Stimulated activated naive B cell treated with anti-CD40 and anti-IgM and Interleukin-4, amounts not matched to agents 10 μg/mL and 1 μg/mL and 100 μg/mL, for 72 hours (primary cell): ENCODE measurements around the gene ABHD12.

ENCODE experiments used
- ATAC-seq, 2 donors: fragments of 150-1000 bp; cut with Tn5 transposase; replicated peaks; 2 replicates each; pipeline ENCODE4 v1.10.0; 2021; ENCODE audit warnings: moderate library complexity in 1 of 2
- DNase-seq: peaks from one replicate; pipeline ENCODE4 v3.0.0; 2021
- H3K27ac Mint-ChIP-seq: one replicate; pipeline ENCODE4 v1.8.0; 2022; ENCODE audit warnings: mild to moderate bottlenecking, mixed read lengths
- H3K27me3 Mint-ChIP-seq, 2 donors: one replicate each; pipeline ENCODE4 v1.8.0; 2022; ENCODE audit warnings: mixed read lengths in 2 of 2
- H3K36me3 Mint-ChIP-seq, 2 donors: one replicate each; pipeline ENCODE4 v1.8.0; 2022; ENCODE audit warnings: mixed read lengths in 2 of 2, mild to moderate bottlenecking in 1 of 2
- H3K4me1 Mint-ChIP-seq, 2 donors: one replicate each; pipeline ENCODE4 v1.8.0; 2022; ENCODE audit warnings: mixed read lengths in 2 of 2, mild to moderate bottlenecking in 1 of 2
- H3K4me3 Mint-ChIP-seq, 2 donors: one replicate each; pipeline ENCODE4 v1.8.0; 2022; ENCODE audit warnings: mild to moderate bottlenecking in 2 of 2, mixed read lengths in 2 of 2, moderate library complexity in 1 of 2
- H3K9me3 Mint-ChIP-seq, 2 donors: one replicate each; pipeline ENCODE4 v1.8.0; 2022; ENCODE audit warnings: mixed read lengths in 2 of 2, mild to moderate bottlenecking in 1 of 2

Gene ABHD12

DNA sequence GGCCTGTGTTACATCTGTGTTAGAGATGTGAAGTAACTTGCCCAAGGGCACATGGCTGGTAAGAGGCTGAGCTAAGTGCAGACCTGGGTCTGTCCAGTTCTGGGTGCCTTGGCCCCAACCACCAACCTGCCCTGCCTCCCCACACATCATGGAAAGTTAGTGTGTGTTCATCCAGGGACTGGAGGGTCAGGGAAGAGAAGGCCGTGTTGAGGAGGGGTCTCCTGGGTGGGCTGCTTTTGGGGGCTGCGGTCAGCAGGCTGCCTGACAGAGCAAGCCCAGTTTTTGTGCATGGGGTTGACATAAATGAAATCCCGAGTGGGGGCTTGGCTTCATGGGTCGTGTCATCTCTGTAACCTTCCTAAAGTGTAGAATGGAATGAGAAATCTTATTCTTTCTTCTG, 131.8 kb downstream of the ABHD12 start:
- H3K27me3 Mint-ChIP-seq: no peaks in the 10 kb centered on the region
- ATAC-seq: no peak
- no peak overlapping the region for H3K4me3 Mint-ChIP-seq
- DNase-seq: no peak
- peaks cover 5 to 16% of the 10 kb centered on the region in 2 donors for H3K4me1 Mint-ChIP-seq
- H3K9me3 Mint-ChIP-seq: peaks cover 0 to 2% of the 10 kb centered on the region in 2 donors
- peaks cover 33 to 53% of the 10 kb centered on the region in 2 donors for H3K36me3 Mint-ChIP-seq
- no peak overlapping the region for H3K27ac Mint-ChIP-seq

DNA sequence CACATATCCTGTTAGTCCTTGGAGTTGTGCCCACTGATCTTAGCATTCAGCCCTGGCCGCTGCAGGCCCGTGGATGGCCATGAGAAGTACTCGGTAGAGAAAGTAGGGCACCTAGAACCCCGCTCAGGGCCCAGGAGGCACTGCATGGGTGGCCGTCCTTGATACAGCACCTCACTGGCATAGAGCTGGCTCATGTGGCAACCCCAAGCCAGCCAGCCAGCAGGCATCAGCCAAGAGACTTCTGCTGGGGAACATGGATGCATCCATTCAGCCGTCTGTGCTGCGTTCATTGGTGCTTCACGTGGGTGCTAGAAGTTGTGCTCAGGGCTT, 132.2 kb downstream of the ABHD12 start:
- no peak for DNase-seq
- peaks cover 5 to 16% of the 10 kb centered on the region in 2 donors for H3K4me1 Mint-ChIP-seq

DNA sequence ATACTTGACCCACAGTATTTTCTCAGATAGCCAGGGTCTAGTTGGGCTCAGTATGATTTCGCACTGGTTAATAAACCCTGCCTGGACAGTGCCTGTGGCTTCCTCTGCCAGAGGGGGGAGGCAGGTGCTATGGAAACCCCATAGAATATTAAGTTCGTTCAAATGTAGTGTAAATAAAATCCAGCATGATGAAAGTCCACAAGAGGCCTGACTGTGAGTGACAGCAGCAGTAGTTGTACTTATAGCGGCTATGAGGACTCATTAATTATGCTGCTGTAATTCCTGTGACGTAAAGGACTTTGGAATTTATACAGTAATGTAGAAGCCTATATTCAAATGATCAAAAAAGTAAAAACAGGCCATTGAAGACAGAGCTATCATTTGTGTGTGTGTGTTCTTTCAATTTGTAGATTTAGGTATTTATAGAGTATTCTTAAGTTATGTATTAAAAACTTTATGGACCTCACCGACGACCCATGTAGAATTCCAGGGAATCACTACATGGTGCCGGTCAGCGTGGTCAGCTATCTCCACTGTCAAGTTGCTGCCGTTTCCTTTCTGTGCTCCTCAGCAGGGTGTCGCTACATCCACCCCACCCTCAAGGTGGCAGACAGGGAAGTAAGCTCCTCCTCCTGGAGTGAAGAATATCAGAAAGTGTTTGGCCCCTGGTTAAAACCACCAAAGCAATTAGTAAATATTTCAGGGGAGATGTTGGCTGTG, 132.7 kb downstream of the ABHD12 start:
- Mint-ChIP-seq H3K4me1 (peaks cover 3 to 16% of the 10 kb centered on the region in 2 donors), H3K27ac (no peak overlapping the region), H3K4me3 (no peak overlapping the region), H3K27me3 (no peaks in the 10 kb centered on the region), H3K9me3 (peaks cover 0 to 2% of the 10 kb centered on the region in 2 donors), H3K36me3 (peaks cover 33 to 48% of the 10 kb centered on the region in 2 donors)
- ATAC-seq (no peak), DNase-seq (no peak)

More for the DNA sequence above, 132.2 kb downstream of the ABHD12 start:
- no peak overlapping the region for H3K27ac Mint-ChIP-seq
- ATAC-seq: no peak
- no peak overlapping the region for H3K4me3 Mint-ChIP-seq
- H3K36me3 Mint-ChIP-seq: peaks cover 33 to 53% of the 10 kb centered on the region in 2 donors
- H3K9me3 Mint-ChIP-seq: peaks cover 0 to 2% of the 10 kb centered on the region in 2 donors
- H3K27me3 Mint-ChIP-seq: no peaks in the 10 kb centered on the region

DNA sequence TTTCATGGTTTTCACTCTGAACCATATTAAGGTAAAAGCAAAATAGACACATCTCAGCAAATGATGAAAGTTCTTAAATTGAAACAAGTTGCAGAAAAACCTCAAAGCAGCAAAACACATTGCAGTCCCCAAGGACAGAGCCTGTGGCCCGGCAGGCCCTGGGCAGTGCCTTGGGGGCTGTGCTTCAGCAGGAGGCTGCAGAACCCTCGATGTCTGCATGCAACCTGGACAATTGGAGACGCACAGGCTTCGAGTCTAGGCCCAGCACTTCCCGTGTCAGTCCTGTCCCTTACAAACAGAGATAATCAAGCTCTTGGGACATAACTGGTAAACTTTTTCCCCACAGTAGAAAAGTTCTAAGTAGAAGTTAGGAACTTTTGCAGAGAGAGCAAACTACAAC, 133.5 kb downstream of the ABHD12 start:
- no peaks in the 10 kb centered on the region for H3K27me3 Mint-ChIP-seq
- no peak overlapping the region for H3K27ac Mint-ChIP-seq
- peaks cover 3 to 16% of the 10 kb centered on the region in 2 donors for H3K4me1 Mint-ChIP-seq
- no peak for ATAC-seq
- H3K36me3 Mint-ChIP-seq: peaks cover 33 to 46% of the 10 kb centered on the region in 2 donors
- DNase-seq: no peak
- H3K9me3 Mint-ChIP-seq: peaks cover 0 to 2% of the 10 kb centered on the region in 2 donors
- H3K4me3 Mint-ChIP-seq: no peak overlapping the region

DNA sequence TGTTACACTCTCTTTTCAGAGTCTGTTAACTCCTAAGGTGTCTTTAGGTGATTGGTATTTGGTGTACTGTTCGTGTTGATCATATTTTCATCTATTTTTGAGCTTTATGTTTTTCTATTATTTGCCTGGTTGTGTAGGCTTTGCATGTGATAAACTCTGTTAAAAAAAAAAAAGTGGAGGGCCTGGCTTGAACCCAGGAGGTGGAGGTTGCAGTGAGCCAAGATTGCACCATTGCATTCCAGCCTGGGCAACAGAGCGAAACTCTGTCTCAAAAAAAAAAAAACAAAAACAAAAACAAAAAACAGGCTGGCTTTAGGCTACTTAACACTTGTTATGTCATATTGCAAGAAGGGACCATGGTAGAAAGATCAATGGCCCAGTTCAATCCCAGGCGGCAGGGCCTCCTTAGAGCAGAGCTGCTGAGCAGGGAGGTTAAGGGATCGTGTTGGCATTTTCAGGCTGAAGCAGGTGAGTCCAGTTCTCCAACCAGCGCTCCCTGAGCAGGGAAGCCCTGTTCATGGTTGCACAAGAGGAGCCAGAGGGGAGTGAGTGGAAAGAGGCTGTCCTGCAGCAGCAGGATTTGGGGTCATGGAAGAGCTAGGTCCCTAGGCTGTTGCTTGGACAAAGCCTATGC, 134.3 kb downstream of the ABHD12 start:
- no peaks in the 10 kb centered on the region for H3K9me3 Mint-ChIP-seq
- no peaks in the 10 kb centered on the region for H3K27me3 Mint-ChIP-seq
- peaks cover 3 to 16% of the 10 kb centered on the region in 2 donors for H3K4me1 Mint-ChIP-seq
- H3K36me3 Mint-ChIP-seq: peaks cover 27 to 41% of the 10 kb centered on the region in 2 donors
- no peak overlapping the region for H3K4me3 Mint-ChIP-seq
- ATAC-seq (no peak), DNase-seq (no peak)
- no peak overlapping the region for H3K27ac Mint-ChIP-seq

DNA sequence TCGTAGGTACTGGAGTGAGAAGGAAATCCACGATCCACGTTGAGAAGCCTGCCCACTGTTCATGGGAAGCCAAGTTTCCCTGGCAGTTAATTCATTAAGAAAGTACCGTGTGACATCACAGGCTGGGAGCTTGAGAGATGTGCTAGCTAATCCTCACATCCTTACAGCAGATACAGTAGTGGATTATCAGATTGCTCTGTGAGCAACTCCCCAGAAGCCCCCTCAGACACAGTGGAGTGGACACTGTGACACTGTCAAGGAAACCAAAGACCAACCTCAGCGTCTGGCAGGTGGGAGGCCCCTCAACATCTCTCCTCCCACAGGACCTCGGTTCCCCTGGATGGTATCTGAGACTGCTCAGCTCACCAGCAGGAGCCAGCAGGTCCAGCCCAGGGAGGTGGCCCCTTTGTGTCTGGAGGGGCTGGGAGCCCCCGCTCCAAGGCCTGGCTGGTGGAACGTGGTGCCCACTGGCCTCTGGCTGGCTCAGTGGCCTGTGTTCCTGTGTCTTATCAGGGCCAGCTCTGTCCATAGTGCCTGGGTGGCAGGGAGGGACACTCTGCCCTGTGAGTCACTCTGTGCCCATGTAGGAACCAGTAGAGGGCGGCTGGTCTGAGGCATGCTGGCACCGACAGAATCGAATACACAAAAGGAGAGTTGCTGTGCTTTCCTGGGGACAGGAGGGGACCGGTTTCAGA, 135.5 kb downstream of the ABHD12 start:
- Mint-ChIP-seq H3K4me3 (no peak overlapping the region), H3K36me3 (peaks cover 18 to 33% of the 10 kb centered on the region in 2 donors), H3K27ac (no peak overlapping the region), H3K27me3 (no peaks in the 10 kb centered on the region), H3K9me3 (no peaks in the 10 kb centered on the region), H3K4me1 (peaks cover 3 to 16% of the 10 kb centered on the region in 2 donors)
- DNase-seq (no peak), ATAC-seq (no peak)

DNA sequence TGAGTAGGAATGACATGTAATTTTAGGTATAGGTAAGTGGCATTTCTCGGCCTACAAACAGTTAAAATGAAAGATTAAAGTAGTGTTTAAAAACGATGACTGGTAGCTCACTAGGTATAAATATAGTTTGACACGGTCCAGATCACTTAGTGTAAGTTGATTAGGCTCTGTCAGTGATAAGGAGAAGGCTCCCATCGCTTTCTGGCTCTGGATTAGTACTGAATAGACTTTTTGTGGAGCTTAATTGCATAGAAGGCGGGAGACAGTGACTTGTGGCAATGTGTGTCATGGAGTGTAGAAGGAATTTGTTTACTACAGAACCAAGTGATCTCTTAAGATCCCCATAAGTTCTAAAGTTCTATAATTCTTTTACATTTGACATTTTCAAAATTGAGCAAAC, 136.1 kb downstream of the ABHD12 start:
- Mint-ChIP-seq H3K4me1 (peaks cover 3 to 16% of the 10 kb centered on the region in 2 donors), H3K4me3 (no peak overlapping the region), H3K27me3 (no peaks in the 10 kb centered on the region), H3K36me3 (peaks cover 18 to 30% of the 10 kb centered on the region in 2 donors), H3K9me3 (no peaks in the 10 kb centered on the region), H3K27ac (no peak overlapping the region)
- ATAC-seq: no peak
- no peak for DNase-seq

DNA sequence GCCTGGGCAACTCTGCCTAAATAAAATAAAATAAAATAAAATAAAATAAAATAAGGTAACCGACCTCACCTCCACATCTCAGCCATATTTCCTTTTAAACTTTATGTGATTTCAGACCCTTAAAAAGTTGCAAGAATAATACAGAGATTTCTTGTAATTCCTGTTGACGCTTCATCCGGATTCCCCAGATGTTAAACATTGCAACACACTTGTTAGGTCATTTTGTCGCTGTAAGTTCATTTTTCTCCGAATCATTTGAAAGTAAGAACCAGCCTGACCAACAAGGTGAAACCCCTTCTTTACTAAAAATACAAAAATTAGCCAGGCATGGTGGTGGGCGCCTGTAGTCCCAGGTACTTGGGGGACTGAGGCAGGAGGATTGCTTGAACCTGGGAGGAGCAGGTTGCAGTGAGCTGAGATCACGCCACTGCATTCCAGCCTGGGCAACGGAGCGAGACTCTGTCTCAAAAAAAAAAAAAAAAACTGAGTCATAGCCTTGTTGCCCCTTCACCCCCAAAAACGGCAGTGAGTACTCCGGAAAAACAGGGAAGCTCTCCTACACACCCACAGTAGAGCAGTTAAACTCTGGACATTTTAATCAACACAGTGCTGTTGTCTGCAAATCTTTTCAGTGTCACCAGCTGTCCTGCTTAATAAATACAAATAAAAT, 136.9 kb downstream of the ABHD12 start:
- Mint-ChIP-seq H3K4me3 (no peak overlapping the region), H3K4me1 (peaks cover 8 to 18% of the 10 kb centered on the region in 2 donors), H3K27me3 (no peaks in the 10 kb centered on the region), H3K36me3 (peaks cover 16 to 22% of the 10 kb centered on the region in 2 donors), H3K27ac (no peak overlapping the region), H3K9me3 (no peaks in the 10 kb centered on the region)
- no peak for DNase-seq
- no peak for ATAC-seq

DNA sequence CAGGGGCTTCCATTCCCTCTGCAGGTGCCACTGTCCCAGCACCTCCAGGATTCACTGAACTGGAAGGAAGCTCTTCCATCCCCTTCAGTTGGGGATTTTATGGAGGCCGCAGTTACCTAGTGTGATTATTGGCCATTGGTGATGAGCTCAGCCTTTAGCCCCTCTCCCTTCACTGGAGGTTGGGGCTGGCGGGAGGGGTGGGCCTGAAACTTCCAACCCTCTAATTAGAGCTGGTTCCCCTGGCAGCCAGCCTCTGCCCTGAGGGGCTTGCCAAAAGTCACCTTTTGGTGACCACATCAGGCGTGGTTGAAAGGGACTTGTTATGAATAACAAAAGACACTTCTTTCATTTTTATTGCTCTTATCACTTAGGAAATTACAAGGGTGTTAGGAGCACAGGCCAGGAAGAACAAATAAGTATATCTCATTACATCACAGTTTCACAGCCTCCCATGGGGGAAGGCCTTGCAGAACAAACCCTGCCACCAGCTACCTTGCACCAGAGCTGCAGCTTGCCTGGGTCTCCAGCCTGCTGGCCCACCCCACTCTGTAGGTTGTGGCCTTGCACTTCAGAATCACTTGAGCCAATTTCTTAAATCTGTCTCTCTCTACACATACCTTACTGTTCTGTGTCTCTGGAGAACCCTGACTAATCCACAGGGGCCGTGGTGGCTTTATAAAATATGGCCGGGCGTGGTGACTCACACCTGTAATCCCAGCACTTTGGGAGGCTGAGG, 137.8 kb downstream of the ABHD12 start:
- peaks cover 11 to 21% of the 10 kb centered on the region in 2 donors for H3K36me3 Mint-ChIP-seq
- ATAC-seq: no peak
- DNase-seq: no peak
- no peak overlapping the region for H3K27ac Mint-ChIP-seq
- H3K4me1 Mint-ChIP-seq: peaks cover 10 to 20% of the 10 kb centered on the region in 2 donors
- no peaks in the 10 kb centered on the region for H3K27me3 Mint-ChIP-seq
- no peaks in the 10 kb centered on the region for H3K9me3 Mint-ChIP-seq
- no peak overlapping the region for H3K4me3 Mint-ChIP-seq

DNA sequence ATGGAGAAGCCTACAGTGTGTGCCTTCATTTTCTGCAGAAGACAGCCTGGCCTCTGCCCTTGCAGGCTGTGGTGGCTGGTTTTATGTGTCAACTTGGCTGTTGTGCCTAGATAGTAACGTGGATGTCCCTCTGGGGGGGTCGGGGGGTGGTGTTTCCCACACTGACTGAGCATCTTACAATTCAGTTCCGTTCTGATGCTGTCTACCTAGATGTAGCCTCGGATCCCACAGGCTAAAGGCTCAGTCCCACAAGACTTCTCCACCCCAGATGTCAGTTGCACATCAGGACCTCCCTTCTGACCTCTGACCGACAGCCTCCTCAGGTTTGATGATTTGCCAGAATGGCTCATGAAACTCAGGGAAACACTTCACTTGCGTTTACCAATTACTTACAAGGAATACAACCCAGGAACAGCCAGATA, 138.4 kb downstream of the ABHD12 start:
- H3K4me3 Mint-ChIP-seq: no peak overlapping the region
- ATAC-seq: no peak
- peaks cover 11 to 21% of the 10 kb centered on the region in 2 donors for H3K36me3 Mint-ChIP-seq
- DNase-seq: no peak
- no peaks in the 10 kb centered on the region for H3K9me3 Mint-ChIP-seq
- H3K4me1 Mint-ChIP-seq: peaks cover 10 to 22% of the 10 kb centered on the region in 2 donors
- no peaks in the 10 kb centered on the region for H3K27me3 Mint-ChIP-seq
- H3K27ac Mint-ChIP-seq: no peak overlapping the region

- no peak for ATAC-seq
- DNase-seq: no peak
- Mint-ChIP-seq H3K27ac (no peak overlapping the region), H3K36me3 (peaks cover 11 to 21% of the 10 kb centered on the region in 2 donors), H3K27me3 (peaks cover 0 to 4% of the 10 kb centered on the region in 2 donors), H3K4me1 (peaks cover 16 to 26% of the 10 kb centered on the region in 2 donors), H3K9me3 (no peaks in the 10 kb centered on the region), H3K4me3 (no peak overlapping the region)
Measured at GRCh38 chr20:25251558-25251957, 139.1 kb downstream of the ABHD12 start.

DNA sequence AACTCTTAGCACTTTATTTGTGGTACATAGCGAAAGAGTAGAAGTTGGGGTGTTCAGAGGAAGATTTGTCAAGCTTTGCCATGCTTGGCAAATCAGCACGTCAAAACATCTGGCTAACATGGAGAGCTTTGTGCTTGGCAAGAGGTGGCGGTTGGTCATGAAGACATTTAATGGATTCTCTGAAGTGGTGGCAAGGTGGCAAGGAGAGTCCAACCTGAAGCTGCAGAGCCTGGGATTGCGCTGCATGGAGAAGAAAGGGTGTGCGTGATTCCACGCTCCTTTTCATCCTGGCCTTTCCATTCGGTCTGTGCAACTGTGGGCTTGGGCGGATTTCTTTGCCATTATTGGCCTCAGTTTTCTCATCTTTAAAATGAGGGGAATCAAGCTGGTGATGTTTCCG, 139.6 kb downstream of the ABHD12 start:
- Mint-ChIP-seq H3K36me3 (peaks cover 7 to 16% of the 10 kb centered on the region in 2 donors), H3K9me3 (no peaks in the 10 kb centered on the region), H3K27ac (no peak overlapping the region), H3K27me3 (peaks cover 0 to 6% of the 10 kb centered on the region in 2 donors), H3K4me1 (peaks cover 20 to 26% of the 10 kb centered on the region in 2 donors), H3K4me3 (no peak overlapping the region)
- DNase-seq (no peak), ATAC-seq (no peak)

DNA sequence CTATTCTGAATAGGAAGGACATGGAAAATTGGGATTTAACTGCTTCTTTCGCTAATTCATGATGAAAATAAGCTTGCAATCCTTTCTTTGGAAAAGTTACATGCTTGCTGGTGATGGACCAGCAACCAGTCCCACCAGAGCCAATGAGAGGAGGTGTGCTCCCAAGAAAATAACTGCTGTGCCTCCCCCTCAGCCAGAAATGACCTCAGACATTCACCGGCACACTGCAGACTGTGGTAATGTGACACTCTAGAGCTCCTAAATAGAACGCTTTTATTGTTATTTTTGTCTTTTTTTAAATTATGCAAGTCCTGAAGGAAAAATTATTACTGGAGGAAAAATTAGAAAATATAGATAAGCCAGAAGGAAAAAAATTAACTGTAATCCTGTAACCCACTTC, 140.1 kb downstream of the ABHD12 start:
- Mint-ChIP-seq H3K4me3 (no peak overlapping the region), H3K4me1 (peaks cover 19 to 26% of the 10 kb centered on the region in 2 donors), H3K9me3 (no peaks in the 10 kb centered on the region), H3K36me3 (peaks cover 3 to 13% of the 10 kb centered on the region in 2 donors), H3K27ac (no peak overlapping the region), H3K27me3 (peaks cover 1 to 7% of the 10 kb centered on the region in 2 donors)
- DNase-seq (no peak), ATAC-seq (no peak)
